GM12864 (cell line): ENCODE data around the gene FPR3.
"Not testable (repeated sequence)": the region's sequence is repeated elsewhere in the genome, so short reads cannot be mapped to it uniquely, and the experiment has no call there.

Experiments
- DNase-seq: peaks from one replicate; pipeline ENCODE4 v3.0.0-alpha.2; 2011; ENCODE audit warnings: low read depth
- H3K4me3 ChIP-seq: 2 replicates; pipeline ENCODE4 v1.5.1; 2011; ENCODE audit warnings: mild to moderate bottlenecking, low read depth, low read length, control low read depth
- TF ChIP-seq, protein P1 (sequence below): IDR thresholded peaks from 2 replicates; pipeline ENCODE4 v1.5.1; 2011; ENCODE audit warnings: low read depth, mild to moderate bottlenecking, moderate library complexity, low read length, control low read depth, inconsistent platforms; ENCODE audit errors: missing control alignments

FPR3 gene

DNA sequence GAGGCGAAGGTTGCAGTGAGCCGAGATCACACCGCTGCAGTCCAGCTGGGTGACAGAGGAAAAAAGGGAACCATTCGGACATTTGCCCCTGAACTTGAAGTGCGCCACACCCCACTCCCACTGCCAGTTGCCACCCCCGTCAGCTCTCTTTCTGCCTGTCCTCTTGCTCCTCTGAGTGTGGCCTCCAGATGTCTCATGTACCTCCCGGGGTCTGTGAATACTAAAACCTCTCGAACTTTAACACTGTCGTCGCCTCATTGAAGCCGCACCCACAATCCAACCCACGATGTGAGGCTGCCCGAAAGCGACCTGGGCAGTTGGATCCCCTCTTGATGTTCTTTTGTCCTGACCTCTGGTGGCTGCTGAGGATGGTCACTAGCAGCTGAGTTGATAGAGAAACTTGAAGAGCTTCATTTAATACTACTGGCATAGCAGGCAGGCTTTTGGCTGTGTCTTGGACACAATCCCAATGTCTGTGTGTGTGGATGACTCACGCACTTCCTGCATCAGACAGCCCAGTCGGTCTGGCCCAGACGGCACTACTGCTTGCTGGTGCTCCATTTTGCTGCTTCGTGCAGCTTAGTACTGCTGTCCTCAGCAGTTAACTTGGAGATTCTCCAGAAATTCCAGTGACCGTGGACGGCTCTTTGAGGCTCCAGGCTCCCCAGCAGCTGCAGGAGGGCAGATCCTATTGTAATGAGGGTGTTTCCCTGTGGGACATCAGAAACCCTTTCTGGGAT is 4.2 kb downstream of the FPR3 start:
- no peak overlapping the region for H3K4me3 ChIP-seq
- TF ChIP-seq, protein P1, sequence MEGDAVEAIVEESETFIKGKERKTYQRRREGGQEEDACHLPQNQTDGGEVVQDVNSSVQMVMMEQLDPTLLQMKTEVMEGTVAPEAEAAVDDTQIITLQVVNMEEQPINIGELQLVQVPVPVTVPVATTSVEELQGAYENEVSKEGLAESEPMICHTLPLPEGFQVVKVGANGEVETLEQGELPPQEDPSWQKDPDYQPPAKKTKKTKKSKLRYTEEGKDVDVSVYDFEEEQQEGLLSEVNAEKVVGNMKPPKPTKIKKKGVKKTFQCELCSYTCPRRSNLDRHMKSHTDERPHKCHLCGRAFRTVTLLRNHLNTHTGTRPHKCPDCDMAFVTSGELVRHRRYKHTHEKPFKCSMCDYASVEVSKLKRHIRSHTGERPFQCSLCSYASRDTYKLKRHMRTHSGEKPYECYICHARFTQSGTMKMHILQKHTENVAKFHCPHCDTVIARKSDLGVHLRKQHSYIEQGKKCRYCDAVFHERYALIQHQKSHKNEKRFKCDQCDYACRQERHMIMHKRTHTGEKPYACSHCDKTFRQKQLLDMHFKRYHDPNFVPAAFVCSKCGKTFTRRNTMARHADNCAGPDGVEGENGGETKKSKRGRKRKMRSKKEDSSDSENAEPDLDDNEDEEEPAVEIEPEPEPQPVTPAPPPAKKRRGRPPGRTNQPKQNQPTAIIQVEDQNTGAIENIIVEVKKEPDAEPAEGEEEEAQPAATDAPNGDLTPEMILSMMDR, result no peak
- no peak for DNase-seq

DNA sequence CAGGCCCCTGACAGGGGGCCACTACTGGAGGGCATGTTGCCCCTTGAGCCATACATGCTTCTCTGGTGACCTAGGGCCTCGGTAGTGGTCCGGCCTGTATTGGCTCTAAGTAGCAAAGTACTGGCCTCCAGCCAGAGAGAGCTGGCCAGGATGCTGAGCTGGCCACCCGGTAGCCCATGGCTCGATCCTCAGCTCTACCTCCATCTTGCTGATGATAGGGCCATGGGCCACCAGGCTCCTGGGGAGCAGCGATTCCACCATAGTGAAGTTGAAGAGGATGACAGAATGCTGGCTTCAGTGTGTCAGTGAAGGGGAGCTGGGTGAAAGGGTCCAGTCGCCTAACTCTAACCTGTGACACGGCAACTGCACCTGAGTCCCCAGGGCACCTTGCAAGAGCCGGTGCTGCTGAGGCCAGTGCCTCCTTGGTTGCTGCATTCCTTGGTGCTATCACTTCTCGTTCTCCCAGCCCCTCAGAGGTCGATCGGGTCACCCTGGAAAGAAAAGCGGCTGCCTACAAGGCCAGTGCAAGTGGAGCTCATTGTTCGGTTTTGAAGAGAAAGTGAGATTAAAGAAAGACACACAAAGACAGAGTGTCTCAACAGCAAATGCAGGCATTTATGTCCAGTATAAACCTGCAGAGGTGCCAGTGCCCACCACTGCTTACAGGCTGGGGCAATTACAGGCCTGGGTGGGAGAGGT is 5.0 kb downstream of the FPR3 start:
- no peak overlapping the region for H3K4me3 ChIP-seq
- DNase-seq, result no peak
- TF ChIP-seq, protein P1, result no peak

DNA sequence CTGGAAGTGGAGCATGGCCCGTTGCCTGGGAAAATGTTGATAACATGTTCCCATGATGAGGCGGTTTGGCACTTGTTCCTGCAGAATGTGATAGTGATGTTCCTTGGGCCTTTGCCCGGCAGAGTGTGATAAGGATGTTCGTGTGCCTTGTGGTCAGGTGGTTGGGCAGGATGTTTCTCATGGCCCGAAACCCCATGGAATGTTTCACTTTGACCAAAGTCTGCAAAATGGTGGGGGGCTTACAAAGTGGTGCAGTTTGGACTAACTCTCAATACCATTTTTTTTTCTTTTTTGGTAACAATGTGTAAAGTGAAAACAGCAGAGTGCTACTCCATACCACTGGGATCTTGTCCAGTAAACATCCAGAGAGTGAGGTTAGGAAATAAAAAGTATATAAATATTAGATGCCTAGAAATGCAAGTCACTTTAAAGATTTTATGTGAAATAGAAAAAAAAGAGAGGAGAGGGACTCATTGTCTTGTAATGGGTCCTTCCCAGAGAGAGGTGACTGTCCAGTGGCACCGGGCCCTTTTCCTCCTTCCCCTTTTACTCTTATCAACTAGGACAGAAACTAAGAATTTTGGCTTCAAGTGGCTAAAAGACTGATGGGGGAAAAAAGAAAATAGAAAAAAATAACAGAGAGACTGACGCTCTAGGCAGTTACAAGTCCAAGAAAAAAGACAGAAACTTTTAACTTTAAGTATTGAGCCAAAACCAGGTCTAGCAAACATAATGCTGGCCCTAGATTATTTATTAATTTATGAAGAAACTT is 5.7 kb downstream of the FPR3 start:
- H3K4me3 ChIP-seq, result no peak overlapping the region
- TF ChIP-seq, protein P1, result no peak
- no peak for DNase-seq

- DNase-seq, result no peak
- TF ChIP-seq, protein P1, result no peak
- H3K4me3 ChIP-seq, result no peak overlapping the region
Observed at GRCh38 chr19:51802775-51803174, 7.8 kb downstream of the FPR3 start.

DNA sequence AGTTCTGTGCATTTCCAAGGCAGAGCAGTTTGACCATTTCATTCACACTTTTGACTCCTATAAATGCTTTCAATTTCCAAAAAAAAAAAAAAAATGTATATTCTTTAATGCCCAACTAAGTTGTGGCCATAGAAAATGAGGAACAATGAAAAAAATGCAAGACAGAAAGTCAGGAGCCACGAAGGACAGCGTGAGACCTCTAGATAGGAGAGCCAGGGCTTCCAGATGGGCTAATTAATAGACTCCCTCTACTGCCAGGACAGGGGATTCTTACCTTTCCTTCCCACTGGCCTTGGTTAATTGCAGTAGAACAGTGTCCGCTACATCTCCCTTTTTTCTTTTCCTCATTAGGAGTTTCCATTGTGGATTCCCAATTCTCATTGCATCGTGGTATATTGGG is 8.6 kb downstream of the FPR3 start:
- TF ChIP-seq, protein P1, result no peak
- H3K4me3 ChIP-seq, result no peak overlapping the region
- no peak for DNase-seq

- TF ChIP-seq, protein P1, result no peak
- no peak for DNase-seq
- no peak overlapping the region for H3K4me3 ChIP-seq
Observed at GRCh38 chr19:51803967-51804366, 9.0 kb downstream of the FPR3 start.

- not testable (repeated sequence) for H3K4me3 ChIP-seq, DNase-seq
Observed at GRCh38 chr19:51804789-51805188, 9.8 kb downstream of the FPR3 start.

- DNase-seq, H3K4me3 ChIP-seq: not testable (repeated sequence)
Observed at GRCh38 chr19:51805396-51805795, 10.4 kb downstream of the FPR3 start.

GRCh38 chr19:51806571-51806970 is 11.6 kb downstream of the FPR3 start:
- not testable (repeated sequence) for DNase-seq, H3K4me3 ChIP-seq
